ENCODE measurements around the gene MVB12B. TPM values are rescaled to one million over a fixed set of nuclear protein-coding genes. Genes with fewer than 3 reads are reported as not detected.

Gene MVB12B
- total RNA-seq, 1 experiment from 2014 or later = 10.7 TPM

DNA sequence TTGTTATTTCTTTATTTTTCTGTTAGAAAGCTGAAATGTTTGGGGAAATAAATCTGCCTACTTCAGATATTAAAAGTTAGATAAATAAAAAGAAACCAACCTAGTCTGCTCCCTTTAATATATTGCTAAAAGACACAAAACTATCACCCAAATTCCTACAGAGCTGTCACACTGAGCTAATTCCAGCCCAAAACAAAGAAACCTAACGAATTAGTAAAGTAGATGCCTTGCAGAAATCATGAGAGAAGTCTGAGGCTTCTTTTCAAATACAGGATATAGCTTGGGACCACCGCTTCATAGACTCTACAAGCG, 164.9 kb downstream of the MVB12B start:
- DNase-seq (ENCODE audit: low spot score) = no peak

DNA sequence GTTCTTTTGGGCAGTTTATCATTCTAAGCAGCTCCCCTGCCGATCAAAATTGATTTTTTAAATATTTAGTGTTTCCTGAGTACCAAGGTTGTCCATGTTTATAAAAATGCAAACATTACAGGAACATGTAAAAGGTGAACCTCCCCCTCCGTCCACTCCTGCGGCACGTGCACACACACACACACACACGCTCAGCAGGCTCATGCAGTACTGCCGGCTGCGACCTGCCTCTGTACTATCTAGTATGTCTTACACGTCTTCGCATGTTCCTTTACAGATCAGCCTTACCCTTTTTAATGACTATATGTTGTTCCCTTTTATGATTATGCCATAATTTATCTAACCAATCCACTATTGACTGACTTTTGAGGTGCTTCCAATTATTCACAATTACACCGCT, 165.3 kb downstream of the MVB12B start:
- no peak for DNase-seq (ENCODE audit: low spot score)

DNA sequence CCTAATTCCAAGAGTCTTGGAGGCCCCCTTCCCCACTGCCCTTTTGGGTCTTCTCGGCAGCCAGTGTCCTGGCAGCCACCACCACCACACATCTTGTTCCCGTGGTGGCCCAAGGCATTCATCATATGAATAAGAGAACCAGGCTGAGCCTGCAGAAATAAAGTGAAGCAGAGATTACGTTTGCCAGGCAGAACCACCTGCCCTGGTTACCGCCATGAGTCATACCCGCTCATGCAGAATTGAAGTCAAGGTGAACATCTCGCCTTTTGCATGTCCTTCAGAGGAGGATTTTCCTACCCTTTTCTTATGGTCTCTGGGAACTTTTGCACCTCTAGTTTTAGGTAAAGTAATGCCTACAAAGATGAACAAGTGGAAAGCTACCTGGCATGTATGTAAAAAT, 167.6 kb downstream of the MVB12B start:
- DNase-seq (ENCODE audit: low spot score) = no peak

DNA sequence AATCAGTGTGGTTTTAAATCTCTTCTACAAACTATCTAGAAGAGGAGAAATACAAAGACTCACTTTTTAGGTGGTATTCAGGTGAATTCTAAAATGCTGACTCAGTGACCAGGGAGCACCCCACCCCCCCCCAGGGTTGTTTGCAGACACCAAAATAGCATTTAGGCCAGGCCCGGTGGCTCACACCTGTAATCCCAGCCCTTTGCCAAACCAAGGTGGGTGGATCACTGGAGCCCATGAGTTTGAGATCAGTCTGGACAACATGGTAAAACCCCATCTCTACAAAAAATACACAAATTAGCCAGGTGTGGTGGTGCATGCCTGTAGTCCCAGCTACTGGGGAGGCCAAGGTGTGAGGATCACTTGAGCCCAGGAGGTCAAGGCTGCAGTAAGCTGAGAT, 168.1 kb downstream of the MVB12B start:
- DNase-seq (ENCODE audit: low spot score) = no peak

DNA sequence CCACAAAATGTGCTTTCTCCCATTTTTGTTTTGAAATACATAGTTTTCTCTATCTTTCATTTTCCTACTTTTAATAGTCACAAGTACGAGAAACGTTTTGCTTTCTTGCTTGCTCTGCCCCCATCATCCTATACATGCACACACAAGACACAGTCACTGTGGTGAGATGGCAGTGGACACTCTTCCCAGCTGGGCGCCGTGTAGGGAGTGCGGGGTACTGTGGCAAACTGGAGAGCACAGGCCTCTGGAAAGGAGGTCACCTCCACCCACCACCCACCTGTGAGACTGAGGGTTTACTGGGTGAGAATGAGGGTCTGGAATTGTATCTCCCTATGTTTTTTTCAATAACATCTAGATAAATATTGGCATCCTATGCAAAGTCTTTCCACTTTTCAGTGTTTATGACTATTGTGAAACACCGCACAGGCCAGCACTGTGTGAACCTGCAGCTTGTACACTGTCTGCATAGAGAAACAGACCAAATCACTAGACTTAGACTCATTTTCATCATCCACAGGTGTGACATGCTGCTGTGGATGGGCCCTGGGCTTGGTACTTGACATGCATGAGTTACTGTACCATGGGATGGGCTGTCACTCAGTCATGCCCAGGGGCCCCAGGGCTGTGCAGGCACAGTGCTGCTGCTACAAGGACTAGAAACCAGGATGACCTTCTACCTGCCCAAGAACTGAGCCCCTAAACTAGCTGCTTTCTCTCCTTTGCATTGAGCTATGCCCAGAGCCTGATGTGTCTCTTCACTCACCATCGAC, 169.0 kb downstream of the MVB12B start:
- DNase-seq (ENCODE audit: low spot score) = no peak

DNA sequence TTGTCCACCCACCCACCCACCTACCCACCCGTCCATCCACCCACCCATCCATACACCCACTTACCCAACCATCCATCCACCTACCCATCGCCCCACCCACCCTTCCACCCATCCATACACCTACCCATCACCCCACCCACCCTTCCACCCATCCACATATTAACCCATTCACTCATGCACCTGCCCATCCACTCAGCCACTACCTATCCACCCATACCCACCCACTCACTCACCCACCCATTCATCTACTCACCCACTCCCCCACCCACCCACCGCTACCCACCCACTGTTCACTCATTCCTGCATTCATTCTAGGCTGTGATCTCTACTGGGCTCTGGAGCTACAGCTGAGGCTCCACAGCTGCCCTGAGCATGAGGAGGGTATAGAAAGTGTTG, 169.6 kb downstream of the MVB12B start:
- no peak for DNase-seq (ENCODE audit: low spot score)

DNA sequence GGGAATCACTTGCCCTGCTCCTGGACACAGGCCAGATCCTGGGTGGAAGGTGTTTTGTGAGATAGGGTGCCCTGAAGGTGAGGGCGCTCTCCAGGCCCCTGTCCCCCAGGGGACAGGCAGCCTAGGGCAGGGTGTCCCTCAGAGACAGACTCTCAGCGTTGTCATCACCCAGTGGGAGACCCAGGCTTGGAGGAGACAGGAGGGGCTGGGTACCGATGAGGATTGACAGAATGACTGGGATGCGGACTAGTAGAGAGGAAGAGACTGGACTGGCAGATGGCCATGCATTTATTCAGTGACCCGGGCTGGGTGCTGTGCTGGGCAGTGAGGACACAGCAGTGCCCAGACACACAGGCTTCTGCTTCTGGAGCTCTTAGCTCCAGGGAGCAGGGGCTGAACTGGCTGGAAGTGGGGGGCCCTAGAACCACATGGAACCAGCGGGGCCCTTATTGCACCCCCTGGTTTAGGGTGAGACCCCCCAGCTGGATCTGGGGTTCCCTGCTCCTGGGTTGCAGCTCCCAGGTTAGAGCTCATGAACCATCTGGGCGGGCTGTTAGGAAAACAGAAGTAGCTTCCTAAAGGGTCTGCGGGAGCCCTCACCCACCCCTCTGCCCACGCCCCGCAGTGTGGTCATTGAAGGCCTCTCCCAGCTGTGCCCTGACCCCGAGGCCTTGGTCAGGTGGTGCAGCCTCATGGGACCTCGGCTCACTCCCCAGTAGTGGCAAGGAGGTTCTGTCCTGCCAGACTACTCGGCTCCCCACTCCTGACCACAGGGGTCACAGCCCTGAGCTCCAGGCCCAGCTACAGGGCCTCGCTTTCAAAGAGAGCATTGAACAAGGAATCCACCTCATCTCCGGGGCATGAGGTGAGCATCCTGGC, 170.4 kb downstream of the MVB12B start:
- no peak for DNase-seq (ENCODE audit: low spot score)

DNA sequence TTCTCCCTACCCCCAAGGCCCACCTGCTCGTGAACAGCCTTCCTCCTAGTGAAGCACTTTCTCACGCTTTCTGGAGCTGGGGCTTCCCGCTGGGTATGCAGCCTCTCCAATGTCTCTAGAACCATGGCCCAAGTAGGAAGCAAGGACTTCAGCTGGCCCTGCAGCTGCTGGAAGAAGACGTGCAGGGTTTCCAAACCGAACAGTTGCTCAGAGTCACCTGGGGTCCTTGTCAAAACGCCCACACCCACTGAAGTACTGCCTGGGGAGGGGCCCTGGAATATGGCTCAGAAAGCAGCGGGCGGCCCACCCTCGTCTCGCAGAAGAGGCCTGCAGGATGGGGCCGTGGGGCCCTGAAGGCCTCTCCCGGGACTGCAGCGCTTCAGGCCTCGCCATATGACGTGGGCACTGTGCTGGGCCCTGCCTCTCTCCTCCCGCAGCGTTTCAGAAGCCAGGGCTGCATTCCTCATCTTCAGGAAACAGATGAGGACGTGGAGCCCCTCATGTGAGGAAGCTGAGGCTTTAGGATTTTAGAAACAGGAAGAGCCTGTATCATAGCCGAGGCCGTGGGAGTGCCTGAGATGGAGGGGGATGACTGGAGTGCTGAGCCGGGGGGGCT, 171.1 kb downstream of the MVB12B start:
- DNase-seq (ENCODE audit: low spot score) = no peak

DNA sequence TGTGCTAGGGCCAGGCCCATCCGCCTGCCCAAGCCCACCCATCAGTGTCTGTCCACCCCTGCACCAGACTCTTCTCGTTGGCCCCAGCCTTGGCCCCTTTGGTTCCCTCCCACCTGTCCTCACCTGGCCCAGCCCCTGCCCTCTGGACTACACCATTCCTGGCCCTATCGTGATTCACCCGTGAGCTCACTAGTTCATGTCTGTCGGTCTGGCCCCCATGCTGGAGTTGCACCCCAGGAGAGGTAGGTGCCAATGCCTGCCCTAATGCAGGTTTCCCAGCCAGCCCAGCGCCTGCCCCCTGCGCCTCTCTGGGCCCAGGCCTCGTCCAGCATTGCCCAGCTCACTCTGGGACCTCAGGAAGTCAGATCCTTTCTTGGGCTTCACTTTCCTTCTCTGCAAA, 171.7 kb downstream of the MVB12B start:
- no peak for DNase-seq (ENCODE audit: low spot score)

DNA sequence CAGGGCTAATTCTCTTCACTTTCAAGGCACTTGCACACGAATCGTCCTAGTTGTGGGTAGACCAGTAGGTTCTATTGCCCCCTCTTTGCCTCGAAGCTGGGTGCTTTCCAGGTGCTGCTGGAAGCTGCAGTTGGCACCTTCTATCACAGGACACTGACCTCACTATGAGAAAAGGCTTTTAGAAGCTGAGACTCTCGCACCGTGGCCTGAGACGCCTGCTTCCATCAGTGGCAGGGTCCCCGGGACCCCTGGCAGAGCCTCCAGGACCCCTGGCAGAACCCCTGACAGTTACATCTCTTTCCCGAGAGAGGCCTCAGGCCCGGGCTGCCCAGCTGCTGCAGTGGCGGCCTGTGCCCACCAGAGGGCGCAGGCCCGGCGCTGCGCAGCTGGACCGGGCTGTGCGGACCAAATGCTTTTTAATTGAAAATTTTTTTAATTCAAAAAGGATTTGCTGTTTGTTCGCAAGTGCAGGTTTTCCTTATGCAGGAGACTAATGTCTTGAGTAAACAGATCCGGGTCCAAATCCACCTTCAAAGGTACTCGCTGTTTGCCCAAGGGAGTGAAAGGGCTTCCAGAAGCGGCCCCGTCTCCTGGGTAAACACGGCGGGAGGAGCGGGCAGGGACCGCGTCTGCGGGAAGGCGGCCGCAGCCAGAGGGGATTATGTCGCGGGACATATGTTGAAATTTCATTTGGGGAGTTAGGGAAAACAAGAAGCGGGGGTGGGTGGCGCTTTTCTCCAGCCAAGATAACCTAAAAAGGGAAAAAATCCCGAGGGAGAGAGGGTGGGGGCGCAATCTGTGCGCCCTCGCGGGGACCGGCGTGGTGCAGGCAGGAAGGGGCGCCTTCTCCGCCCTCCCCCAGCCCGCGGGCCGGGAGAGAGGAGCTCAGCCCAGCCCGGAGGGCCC, 172.6 kb downstream of the MVB12B start:
- no peak for DNase-seq (ENCODE audit: low spot score)

DNA sequence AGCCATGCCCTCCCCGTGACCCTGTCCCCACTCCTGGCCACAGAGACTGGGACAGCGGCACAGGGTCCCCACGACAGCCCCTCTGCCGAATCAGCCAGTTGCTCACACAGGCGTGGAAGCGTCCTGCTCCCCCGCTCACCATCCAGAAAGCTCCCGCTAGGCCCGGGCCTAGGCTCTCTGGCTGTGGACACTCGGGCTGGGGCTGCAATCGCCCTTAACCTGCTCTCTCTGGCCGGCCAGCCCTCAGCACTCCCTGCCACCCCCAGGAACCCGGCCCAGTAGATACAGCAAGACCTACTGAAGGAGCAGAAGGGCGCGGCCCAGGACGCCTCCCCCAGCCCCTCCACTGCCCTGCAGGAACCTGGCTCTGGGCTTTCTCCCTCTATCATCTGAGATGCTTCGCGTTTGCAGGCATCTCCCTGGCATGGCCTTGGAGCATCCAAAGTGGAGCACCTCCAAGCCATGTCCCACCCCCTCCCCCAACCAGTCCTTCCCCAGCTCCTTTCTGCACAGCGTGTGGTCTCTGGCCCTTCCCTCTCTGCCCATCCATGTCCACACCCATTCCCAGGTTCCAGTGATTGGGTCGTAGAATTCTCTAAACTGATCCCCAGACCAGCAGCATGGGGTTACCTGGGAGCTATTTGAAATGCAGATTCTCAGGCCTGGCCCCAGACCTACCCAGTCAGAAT, 173.4 kb downstream of the MVB12B start:
- no peak for DNase-seq (ENCODE audit: low spot score)

DNA sequence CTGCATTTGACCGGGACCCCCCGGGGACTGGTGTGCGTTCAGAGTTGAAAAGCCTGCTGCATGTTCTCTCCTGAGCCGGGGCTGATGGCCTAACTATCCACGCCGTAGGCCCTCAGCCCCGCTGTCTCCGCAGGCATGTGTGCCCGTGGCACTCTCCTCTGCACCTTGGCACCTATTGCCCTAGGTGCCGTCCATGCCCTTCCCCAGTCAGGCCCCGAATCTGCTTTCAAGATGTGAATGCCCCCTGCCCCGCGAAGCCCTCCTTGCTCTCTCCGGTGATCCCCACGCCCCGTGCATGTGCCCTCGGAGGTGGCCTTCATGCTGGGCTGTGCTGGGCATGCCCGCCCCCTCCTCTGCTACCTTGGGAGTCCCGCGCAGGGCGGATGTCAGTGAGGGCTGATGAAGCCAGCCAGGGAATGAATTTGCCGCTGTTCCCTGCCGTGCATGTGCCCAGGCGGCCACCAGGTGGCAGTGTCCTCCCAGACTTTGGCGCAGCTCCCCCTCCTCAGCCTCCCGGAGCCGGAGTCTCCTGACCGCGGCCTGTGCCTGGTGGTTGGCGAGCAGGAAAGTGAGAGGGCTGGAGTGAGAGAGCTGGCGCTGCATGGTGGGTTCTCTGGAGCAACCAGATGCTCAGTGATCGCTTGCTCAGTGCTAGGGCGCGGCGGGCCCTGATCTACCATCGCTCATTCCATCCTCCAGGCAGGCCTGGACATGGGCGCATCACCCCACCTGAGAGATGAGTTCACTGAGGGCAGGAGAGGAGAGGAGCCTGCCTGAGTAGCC, 174.2 kb downstream of the MVB12B start:
- peak; percentile 61 for DNase-seq (ENCODE audit: low spot score)

DNA sequence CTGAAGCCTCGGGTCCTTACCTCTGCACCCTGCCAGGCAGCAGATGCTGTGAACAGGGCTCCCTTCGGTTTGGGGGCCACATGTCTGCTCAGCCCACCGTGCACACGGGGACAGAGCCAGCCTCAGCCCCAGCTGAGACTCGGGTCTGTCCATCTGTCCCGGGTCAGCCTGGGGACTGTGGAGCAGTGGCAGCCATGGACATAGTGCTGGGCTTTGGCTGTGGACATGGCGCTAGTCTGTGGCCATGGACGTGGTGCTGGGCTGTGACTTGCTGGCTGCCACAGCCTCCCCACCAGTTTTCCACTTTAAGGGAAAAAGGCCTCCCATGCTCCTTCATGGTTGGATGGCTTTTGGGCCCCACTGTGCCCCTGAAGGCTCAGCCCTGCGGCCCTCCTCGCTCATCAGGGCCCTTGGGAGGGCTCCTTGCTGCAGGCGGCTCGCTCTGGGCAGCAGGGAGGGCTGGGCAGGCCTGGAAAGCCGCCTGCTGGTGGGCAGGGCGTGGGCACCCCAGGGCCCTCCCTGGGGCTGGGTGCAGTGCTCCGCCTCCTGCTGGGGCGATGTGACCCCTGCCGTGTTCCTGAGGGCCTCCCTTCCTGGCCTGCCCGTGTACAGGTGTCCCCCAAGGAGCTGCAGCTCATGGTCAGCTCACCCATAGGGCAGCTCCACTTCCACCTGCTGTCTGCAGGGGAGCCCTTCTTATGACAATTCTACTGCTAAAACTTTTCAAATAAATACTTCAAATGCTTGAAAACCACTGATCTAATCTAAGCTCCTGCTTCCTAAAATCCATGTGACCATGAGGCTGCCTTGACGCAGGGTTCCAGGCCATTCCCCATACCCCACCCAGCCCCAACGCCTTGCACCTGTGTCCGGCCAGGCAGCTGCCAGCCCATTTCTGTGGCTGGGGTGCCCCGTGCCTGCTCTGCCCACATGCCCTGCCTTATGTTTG, 175.0 kb downstream of the MVB12B start:
- peak; percentile 61 for DNase-seq (ENCODE audit: low spot score)

DNA sequence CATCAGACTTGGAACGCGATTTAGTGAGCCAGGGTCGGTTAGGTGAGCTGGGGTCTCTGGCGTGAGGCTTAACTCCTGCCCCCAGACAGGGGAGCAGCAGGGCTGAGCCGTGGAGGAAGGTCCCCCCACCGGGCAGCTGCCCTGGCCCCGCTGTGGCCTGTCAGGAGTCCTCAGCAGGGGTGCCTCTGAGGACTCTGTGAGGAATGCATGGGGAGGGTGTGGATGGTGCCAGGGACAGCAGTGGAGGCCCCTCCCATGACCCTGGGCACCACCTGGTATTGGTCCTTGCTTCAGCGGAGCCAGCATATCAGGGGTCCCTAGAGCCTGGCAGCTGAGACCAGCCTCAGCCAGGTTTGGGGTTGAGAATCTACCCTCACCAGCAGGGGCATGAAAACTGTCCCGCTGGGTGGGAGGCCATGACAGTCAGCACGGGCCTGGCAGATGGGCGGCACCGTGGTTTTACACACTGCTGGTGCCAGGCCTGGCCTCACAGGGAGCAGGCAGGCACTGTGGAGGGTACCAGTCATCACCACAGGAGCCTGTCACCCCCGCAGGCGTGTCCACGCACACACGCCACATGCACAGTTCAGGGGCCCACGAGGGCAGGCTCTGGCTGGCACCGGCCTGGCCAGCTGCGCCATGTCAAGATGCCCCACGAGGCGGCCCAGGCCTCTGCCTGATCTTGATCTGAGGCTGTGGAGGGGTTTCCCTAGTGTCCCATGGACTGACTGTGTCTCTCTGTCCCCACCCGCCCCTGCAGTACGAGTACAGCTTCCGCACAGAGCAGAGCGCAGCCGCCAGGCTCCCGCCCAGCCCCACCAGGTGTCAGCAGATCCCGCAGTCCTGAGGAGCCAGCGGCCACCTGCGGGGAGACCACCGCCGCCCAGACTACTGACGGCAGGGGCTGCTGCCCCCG, 176.0 kb downstream of the MVB12B start:
- peak; percentile 79 for DNase-seq (ENCODE audit: low spot score)

DNA sequence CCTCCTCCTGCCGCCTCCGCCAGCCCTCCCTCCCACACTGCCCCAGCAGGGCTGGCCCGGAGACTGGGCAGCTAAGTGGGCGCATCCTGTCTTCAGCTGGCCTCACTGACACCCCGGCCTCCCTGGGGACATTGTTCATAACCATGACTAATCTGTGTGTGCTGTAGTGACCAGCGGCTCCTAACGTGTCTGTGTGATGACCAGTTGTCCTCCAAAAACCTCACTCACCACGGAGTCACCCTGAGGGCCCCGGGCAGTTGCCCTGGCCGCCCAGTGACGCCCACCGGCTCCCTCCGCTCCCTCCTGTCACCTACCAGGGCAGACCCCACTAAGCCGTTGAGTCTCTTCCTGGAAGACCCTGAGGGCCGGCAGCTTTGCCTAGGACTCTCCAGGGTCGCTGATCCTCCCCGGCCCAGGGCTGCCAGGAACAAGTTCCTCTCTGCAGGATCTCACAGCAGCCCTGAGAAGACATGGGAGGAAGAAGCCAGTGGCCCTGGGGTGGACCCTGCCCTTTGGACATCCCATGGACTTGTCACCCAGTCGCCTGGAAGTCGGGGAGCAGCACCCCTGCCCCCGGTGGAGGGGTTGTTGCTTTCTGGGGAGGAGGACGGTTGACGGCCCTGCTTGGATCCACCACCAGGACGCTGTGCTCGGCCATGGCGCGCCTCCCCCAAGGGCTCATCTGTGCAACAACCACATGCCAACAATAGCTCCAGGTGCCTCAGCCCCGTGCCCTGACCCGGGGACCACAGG, 176.9 kb downstream of the MVB12B start:
- peak; percentile 95 for DNase-seq (ENCODE audit: low spot score)

DNA sequence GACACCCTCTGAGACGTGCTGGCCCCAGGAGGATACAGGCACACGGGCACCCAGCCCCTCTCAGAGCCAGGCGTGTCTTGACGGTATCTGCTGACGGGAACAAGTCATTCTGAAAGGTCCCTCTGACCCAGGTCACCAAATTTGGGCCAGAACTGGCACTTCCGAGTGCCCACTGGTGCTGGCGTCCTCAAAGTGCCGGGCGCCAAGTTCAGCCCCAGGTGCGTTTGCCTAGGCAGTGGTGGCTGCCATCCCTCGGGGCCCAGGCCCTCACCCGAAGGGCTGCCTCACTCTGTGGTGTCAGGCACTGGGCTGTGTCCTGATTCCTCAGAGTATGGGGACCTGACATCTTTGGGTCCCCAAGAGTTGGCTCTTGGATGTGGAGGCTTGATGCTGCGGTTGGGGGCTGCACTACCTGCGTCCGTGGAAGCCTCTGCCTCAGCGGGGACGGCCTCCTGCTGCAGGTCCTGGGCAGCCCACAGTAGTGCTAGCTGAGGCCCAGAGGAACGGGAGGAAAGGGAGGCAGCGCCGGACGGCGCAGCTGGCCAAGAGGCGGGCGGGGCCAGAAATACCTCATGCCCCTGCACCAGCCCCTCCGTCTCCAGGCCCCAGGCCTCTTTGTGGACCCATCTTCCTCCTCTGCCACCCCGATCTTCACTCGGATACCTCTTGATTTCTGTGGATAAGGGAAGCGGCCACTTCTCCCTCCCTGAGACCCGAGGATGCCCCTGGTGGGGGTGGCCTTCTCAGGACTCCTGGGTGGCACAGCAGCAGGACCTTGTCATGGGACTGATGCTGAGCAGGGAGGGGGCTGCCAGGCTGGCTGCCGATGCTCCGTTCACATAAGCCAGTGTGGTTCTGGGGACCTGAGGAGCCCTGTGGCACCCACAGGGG, 177.7 kb downstream of the MVB12B start:
- no peak for DNase-seq (ENCODE audit: low spot score)

All from A172 (cell line).